PC-9 (cell line): ENCODE measurements around the gene PLEKHH3. TPM values are rescaled to one million over a fixed set of nuclear protein-coding genes. Genes with fewer than 3 reads are reported as not detected.

Experiments used
- BruUV-seq: library from RNA; stranded (reverse); fragments of 400-500 nt; replicated peaks from 2 replicates; lab custom pipeline; 2021; lab: Mats Ljungman, UMichigan
- CTCF ChIA-PET: fragments of 300-600 bp; sonication (Branson Sonifier 250); formaldehyde crosslinking; loops from one replicate; lab custom pipeline; 2022; ENCODE audit warnings: antibody characterized with exemption; lab: Charles Lee
- POLR2A ChIA-PET: fragments of 300-600 bp; sonication (Branson Sonifier 250); formaldehyde crosslinking; loops from one replicate; lab custom pipeline; 2022; ENCODE audit warnings: antibody characterized with exemption; ENCODE audit not compliant: unreplicated experiment; lab: Charles Lee
- DNase-seq, 2 experiments: peaks; one replicate each; pipeline versions ENCODE4 v3.0.0 to v3.0.0-alpha.2; 2015 to 2022; ENCODE audit warnings: mixed read lengths in 1 of 2
- H2AFZ ChIP-seq: fragments of 200-600 bp; sonication (generic); 2 replicates; pipeline ENCODE4 v1.8.1; 2017; ENCODE audit warnings: antibody characterized with exemption
- H3F3A ChIP-seq: fragments of 200-600 bp; sonication (generic); 2 replicates; pipeline ENCODE4 v1.8.1; 2017; ENCODE audit warnings: antibody characterized with exemption, mild to moderate bottlenecking, low read depth; ENCODE audit not compliant: insufficient read depth
- H3K27ac ChIP-seq: fragments of 200-600 bp; sonication (generic); 2 replicates; pipeline ENCODE4 v1.6.1; 2016; ENCODE audit warnings: mixed run types
- H3K27me3 ChIP-seq: fragments of 200-600 bp; sonication (generic); 2 replicates; pipeline ENCODE4 v1.6.1; 2016; ENCODE audit warnings: low read depth, mixed run types; ENCODE audit not compliant: insufficient read depth
- H3K36me3 ChIP-seq: fragments of 200-600 bp; sonication (generic); 2 replicates; pipeline ENCODE4 v1.6.1; 2016; ENCODE audit warnings: low read depth, mixed run types
- H3K4me1 ChIP-seq: fragments of 200-600 bp; sonication (generic); replicated peaks from 2 replicates; pipeline ENCODE4 v1.6.1; 2016; ENCODE audit warnings: mixed run types; ENCODE audit not compliant: insufficient read depth
- H3K4me2 ChIP-seq: fragments of 200-600 bp; sonication (generic); 2 replicates; pipeline ENCODE4 v1.6.1; 2017; ENCODE audit warnings: mixed run types
- H3K4me3 ChIP-seq: fragments of 200-600 bp; sonication (generic); 2 replicates; pipeline ENCODE4 v1.6.1; 2016; ENCODE audit warnings: mixed run types
- H3K79me2 ChIP-seq: fragments of 200-600 bp; sonication (generic); 2 replicates; pipeline ENCODE4 v1.6.1; 2017; ENCODE audit warnings: low read depth, mixed run types
- H3K9me2 ChIP-seq: fragments of 200-600 bp; sonication (generic); 2 replicates; pipeline ENCODE4 v1.8.1; 2017; ENCODE audit warnings: mild to moderate bottlenecking; ENCODE audit not compliant: insufficient read depth
- H3K9me3 ChIP-seq: fragments of 200-600 bp; sonication (generic); 2 replicates; pipeline ENCODE4 v1.8.1; 2016; ENCODE audit warnings: low read depth; ENCODE audit not compliant: insufficient read depth
- H4K20me1 ChIP-seq: fragments of 200-600 bp; sonication (generic); 2 replicates; pipeline ENCODE4 v1.8.1; 2017; ENCODE audit not compliant: insufficient read depth
- EZH2 ChIP-seq: fragments of 200-600 bp; sonication (generic); IDR thresholded peaks from 2 replicates; pipeline ENCODE4 v1.8.0; 2017; ENCODE audit warnings: antibody characterized with exemption, low read depth
- intact Hi-C: fragments of 100-400 bp; cut with micrococcal nuclease; formaldehyde crosslinking; loops from one replicate; pipeline ENCODE4 v1.10.0; 2022; ENCODE audit not compliant: unreplicated experiment
- total RNA-seq: library from RNA; stranded (reverse); gene quantifications from 2 replicates; pipeline ENCODE4 v1.2.3, GENCODE V29; 2021
- TF ChIP-seq, protein P1 (sequence below): fragments of 200-600 bp; sonication (generic); conservative IDR thresholded peaks from 2 replicates; pipeline ENCODE4 v1.6.1; 2017; ENCODE audit warnings: mixed run types, antibody characterized with exemption, mild to moderate bottlenecking, moderate library complexity

The PLEKHH3 gene
- total RNA-seq, 1 experiment from 2014 or later = 22.5 TPM

GRCh38 chr17:42690596-42690995, 13.8 kb upstream of the PLEKHH3 start:
- Histone ChIP-seq H4K20me1 (no peaks in the 10 kb centered on the region), H3K9me3 (no peaks in the 10 kb centered on the region), H3K36me3 (no peaks in the 10 kb centered on the region), H2AFZ (no peak overlapping the region), H3K4me2 (no peak overlapping the region), H3K27ac (no peak overlapping the region), H3F3A (no peaks in the 10 kb centered on the region), H3K4me3 (no peak overlapping the region), H3K79me2 (no peaks in the 10 kb centered on the region), H3K27me3 (no peaks in the 10 kb centered on the region), H3K4me1 (no peaks in the 10 kb centered on the region), H3K9me2 (no peaks in the 10 kb centered on the region)
- DNase-seq = no peak
- CTCF ChIA-PET = no interaction called here
- no TSS peak for BruUV-seq
- TF ChIP-seq, protein P1, sequence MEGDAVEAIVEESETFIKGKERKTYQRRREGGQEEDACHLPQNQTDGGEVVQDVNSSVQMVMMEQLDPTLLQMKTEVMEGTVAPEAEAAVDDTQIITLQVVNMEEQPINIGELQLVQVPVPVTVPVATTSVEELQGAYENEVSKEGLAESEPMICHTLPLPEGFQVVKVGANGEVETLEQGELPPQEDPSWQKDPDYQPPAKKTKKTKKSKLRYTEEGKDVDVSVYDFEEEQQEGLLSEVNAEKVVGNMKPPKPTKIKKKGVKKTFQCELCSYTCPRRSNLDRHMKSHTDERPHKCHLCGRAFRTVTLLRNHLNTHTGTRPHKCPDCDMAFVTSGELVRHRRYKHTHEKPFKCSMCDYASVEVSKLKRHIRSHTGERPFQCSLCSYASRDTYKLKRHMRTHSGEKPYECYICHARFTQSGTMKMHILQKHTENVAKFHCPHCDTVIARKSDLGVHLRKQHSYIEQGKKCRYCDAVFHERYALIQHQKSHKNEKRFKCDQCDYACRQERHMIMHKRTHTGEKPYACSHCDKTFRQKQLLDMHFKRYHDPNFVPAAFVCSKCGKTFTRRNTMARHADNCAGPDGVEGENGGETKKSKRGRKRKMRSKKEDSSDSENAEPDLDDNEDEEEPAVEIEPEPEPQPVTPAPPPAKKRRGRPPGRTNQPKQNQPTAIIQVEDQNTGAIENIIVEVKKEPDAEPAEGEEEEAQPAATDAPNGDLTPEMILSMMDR = no peak
- TF ChIP-seq EZH2 = no peak
- intact Hi-C loops = no loop called here
- POLR2A ChIA-PET = no interaction called here

DNA sequence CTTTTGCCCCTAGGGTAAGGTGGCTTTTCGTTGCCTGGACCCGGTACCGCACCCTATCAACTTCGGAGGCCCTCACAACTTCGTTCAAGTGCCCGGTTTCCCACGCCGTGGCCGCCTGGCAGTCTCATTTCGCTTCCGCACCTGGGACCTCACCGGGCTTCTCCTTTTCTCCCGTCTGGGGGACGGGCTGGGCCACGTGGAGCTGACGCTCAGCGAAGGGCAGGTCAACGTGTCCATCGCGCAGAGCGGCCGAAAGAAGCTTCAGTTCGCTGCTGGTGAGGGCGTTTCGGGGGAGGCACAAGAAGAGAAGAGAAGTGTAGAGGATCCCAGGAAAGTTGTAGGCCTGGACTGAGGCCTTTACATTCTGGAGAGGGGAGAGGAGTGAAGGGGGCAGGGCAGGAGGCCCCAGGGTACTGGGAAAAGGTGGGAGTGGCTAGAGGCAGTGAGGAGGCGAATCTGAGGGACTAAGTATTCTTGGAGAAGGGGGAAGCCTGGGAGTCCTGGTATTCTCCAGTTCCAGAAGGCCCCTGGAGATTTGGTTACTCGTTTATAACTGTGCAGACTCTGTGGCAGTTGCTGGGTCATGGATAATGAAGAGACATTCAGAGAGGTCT, 11.0 kb upstream of the PLEKHH3 start:
- no peak for DNase-seq
- no peak overlapping the region for H3K4me2 ChIP-seq
- BruUV-seq = no TSS peak
- intact Hi-C loops = no loop called here
- 0 out of 2 replicates have a peak, but pooled peaks cover 3% of the 10 kb centered on the region for H3K4me1 ChIP-seq
- no peaks in the 10 kb centered on the region for H3K27me3 ChIP-seq
- H3K9me2 ChIP-seq = no peaks in the 10 kb centered on the region
- CTCF ChIA-PET = no interaction called here
- peaks cover 3% of the 10 kb centered on the region; the same call in 1 of the 2 replicates for H3F3A ChIP-seq
- no peaks in the 10 kb centered on the region for H4K20me1 ChIP-seq
- no peaks in the 10 kb centered on the region for H3K79me2 ChIP-seq
- H3K27ac ChIP-seq = no peak overlapping the region
- H3K9me3 ChIP-seq = no peaks in the 10 kb centered on the region
- TF ChIP-seq, protein P1 = no peak
- no peak for TF ChIP-seq EZH2
- H2AFZ ChIP-seq = no peak overlapping the region
- H3K4me3 ChIP-seq = no peak overlapping the region
- POLR2A ChIA-PET = no interaction called here
- no peaks in the 10 kb centered on the region for H3K36me3 ChIP-seq

- no peaks in the 10 kb centered on the region for H3K9me3 ChIP-seq
- DNase-seq = no peak
- H3K79me2 ChIP-seq = no peaks in the 10 kb centered on the region
- H4K20me1 ChIP-seq = no peaks in the 10 kb centered on the region
- H2AFZ ChIP-seq = no peak overlapping the region
- no peaks in the 10 kb centered on the region for H3K36me3 ChIP-seq
- no peak overlapping the region for H3K4me3 ChIP-seq
- intact Hi-C loops = no loop called here
- no TSS peak for BruUV-seq
- peaks cover 11% of the 10 kb centered on the region; the same call in 1 of the 2 replicates for H3K4me1 ChIP-seq
- TF ChIP-seq EZH2 = no peak
- TF ChIP-seq, protein P1 = no peak
- no peak overlapping the region for H3K27ac ChIP-seq
- H3K27me3 ChIP-seq = no peaks in the 10 kb centered on the region
- H3F3A ChIP-seq = peaks cover 15% of the 10 kb centered on the region
- POLR2A ChIA-PET = no interaction called here
- CTCF ChIA-PET = no interaction called here
- no peaks in the 10 kb centered on the region for H3K9me2 ChIP-seq
- H3K4me2 ChIP-seq = no peak overlapping the region
Measured at GRCh38 chr17:42686520-42687128, 9.8 kb upstream of the PLEKHH3 start.
